Trophoblast cell (in vitro differentiated cells and primary cell): ENCODE measurements around the gene LDAH.

Source experiments
- DNase-seq, 2 donors: peaks; one replicate each; pipeline ENCODE4 v3.0.0-alpha.2; 2016
- H2AFZ ChIP-seq: 2 replicates; pipeline ENCODE4 v1.6.1; 2013; ENCODE audit warnings: low read length, moderate library complexity, mild to moderate bottlenecking; ENCODE audit not compliant: insufficient read depth, poor library complexity
- H2AK5ac ChIP-seq: 2 replicates; pipeline ENCODE4 v1.6.1; 2013; ENCODE audit warnings: mild to moderate bottlenecking, low read length
- H2BK120ac ChIP-seq: 2 replicates; pipeline ENCODE4 v1.6.1; 2013; ENCODE audit warnings: low read length, mild to moderate bottlenecking, moderate library complexity; ENCODE audit not compliant: insufficient read depth, poor library complexity
- H2BK12ac ChIP-seq: 2 replicates; pipeline ENCODE4 v1.6.1; 2013; ENCODE audit warnings: mild to moderate bottlenecking, low read length, moderate library complexity
- H2BK5ac ChIP-seq: 2 replicates; pipeline ENCODE4 v1.6.1; 2013; ENCODE audit warnings: low read length, low read depth, moderate library complexity, mild to moderate bottlenecking; ENCODE audit not compliant: poor library complexity
- H3K14ac ChIP-seq: 2 replicates; pipeline ENCODE4 v1.6.1; 2013; ENCODE audit warnings: mild to moderate bottlenecking, low read length
- H3K18ac ChIP-seq: 2 replicates; pipeline ENCODE4 v1.6.1; 2013; ENCODE audit warnings: mild to moderate bottlenecking, low read length
- H3K23ac ChIP-seq: 2 replicates; pipeline ENCODE4 v1.6.1; 2013; ENCODE audit warnings: low read length
- H3K27ac ChIP-seq: 2 replicates; pipeline ENCODE4 v1.5.1; 2013; ENCODE audit warnings: low read depth, mild to moderate bottlenecking, inconsistent platforms, low read length, moderate library complexity
- H3K27me3 ChIP-seq: 2 replicates; pipeline ENCODE4 v1.6.1; 2013; ENCODE audit warnings: inconsistent platforms, mild to moderate bottlenecking, low read length, moderate library complexity; ENCODE audit not compliant: insufficient read depth
- H3K36me3 ChIP-seq, 2 experiments: 1 replicate in 1 of 2; 2 replicates in 1 of 2; pipeline ENCODE4 v1.6.1; 2013; ENCODE audit warnings: low read length in 2 of 2, mild to moderate bottlenecking in 2 of 2, moderate library complexity in 1 of 2; ENCODE audit not compliant: insufficient read depth in 2 of 2, control insufficient read depth in 1 of 2
- H3K4ac ChIP-seq: 2 replicates; pipeline ENCODE4 v1.6.1; 2013; ENCODE audit warnings: low read depth, mild to moderate bottlenecking, low read length, moderate library complexity
- H3K4me1 ChIP-seq, 2 experiments: 1 replicate in 1 of 2; 2 replicates in 1 of 2; pipeline ENCODE4 v1.6.1; 2013; ENCODE audit warnings: low read length in 2 of 2, mild to moderate bottlenecking in 2 of 2, moderate library complexity in 1 of 2; ENCODE audit not compliant: insufficient read depth in 2 of 2, control insufficient read depth in 1 of 2
- H3K4me2 ChIP-seq: 2 replicates; pipeline ENCODE4 v1.6.1; 2013; ENCODE audit warnings: inconsistent platforms, mild to moderate bottlenecking, low read length, moderate library complexity
- H3K4me3 ChIP-seq: 2 replicates; pipeline ENCODE4 v1.5.1; 2013; ENCODE audit warnings: mild to moderate bottlenecking, low read depth, low read length, inconsistent platforms
- H3K79me1 ChIP-seq: one replicate; pipeline ENCODE4 v1.6.1; 2013; ENCODE audit warnings: low read length
- H3K79me2 ChIP-seq: 2 replicates; pipeline ENCODE4 v1.6.1; 2013; ENCODE audit warnings: low read length, mild to moderate bottlenecking; ENCODE audit not compliant: control insufficient read depth, insufficient read depth, poor library complexity
- H3K9ac ChIP-seq: 2 replicates; pipeline ENCODE4 v1.6.1; 2013; ENCODE audit warnings: mild to moderate bottlenecking, low read length
- H3K9me3 ChIP-seq: 2 replicates; pipeline ENCODE4 v1.6.1; 2013; ENCODE audit warnings: low read depth, mild to moderate bottlenecking, control low read depth, inconsistent platforms, low read length; ENCODE audit not compliant: insufficient read depth
- H4K12ac ChIP-seq: 2 replicates; pipeline ENCODE4 v1.6.1; 2013; ENCODE audit warnings: low read depth, mild to moderate bottlenecking, low read length, moderate library complexity
- H4K8ac ChIP-seq: 2 replicates; pipeline ENCODE4 v1.6.1; 2013; ENCODE audit warnings: low read depth, mild to moderate bottlenecking, low read length, moderate library complexity
- H4K91ac ChIP-seq: one replicate; pipeline ENCODE4 v1.6.1; 2013; ENCODE audit warnings: low read depth, mild to moderate bottlenecking, low read length, moderate library complexity
- WGBS: extraction: QIAGEN DNeasy Blood & Tissue Kit; methylation state at CpG from one replicate; pipeline ENCODE4 v1.1.7; 2013; ENCODE audit warnings: missing lambda C conversion rate; ENCODE audit not compliant: insufficient read length, insufficient coverage; ENCODE audit errors: extremely low coverage; 5-methylcytosine and 5-hydroxymethylcytosine counted together

The LDAH gene

DNA sequence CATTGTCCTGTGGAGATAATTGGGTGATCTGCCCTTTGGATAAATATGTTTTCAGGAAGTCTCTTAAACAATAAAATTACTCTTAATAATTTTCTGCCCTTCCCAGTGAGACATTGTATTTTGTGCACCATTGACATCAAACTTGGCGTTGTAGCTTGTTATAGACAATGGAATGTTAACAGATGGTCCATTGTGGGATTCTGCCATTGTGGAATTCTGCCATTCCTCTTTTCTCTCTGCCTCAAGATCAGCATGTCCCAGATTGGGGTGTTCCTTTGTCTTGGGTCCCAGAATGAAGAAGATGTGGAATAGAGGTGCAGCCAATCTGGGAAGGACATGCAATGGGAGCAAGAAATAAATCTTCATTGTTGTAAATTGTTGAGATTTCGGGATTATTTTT lies 15.1 kb upstream of the LDAH start:
- peaks cover 1% of the 10 kb centered on the region for H3K9me3 ChIP-seq
- H3K23ac ChIP-seq = no peak overlapping the region
- no peaks in the 10 kb centered on the region for H3K4me1 ChIP-seq
- H2BK120ac ChIP-seq = no peak overlapping the region
- WGBS = no CpG with 5 or more reads among the region's 2 CpGs
- no peak for DNase-seq
- no peak overlapping the region for H3K14ac ChIP-seq
- H3K4me3 ChIP-seq = no peak overlapping the region
- H4K12ac ChIP-seq = no peak overlapping the region
- no peaks in the 10 kb centered on the region for H3K79me2 ChIP-seq
- no peak overlapping the region for H4K8ac ChIP-seq
- H2AK5ac ChIP-seq = no peak overlapping the region
- no peak overlapping the region for H3K4ac ChIP-seq
- no peaks in the 10 kb centered on the region for H3K79me1 ChIP-seq
- H3K36me3 ChIP-seq = no peaks in the 10 kb centered on the region
- H2BK5ac ChIP-seq = no peak overlapping the region
- H3K4me2 ChIP-seq = no peak overlapping the region
- H3K9ac ChIP-seq = no peak overlapping the region
- no peak overlapping the region for H4K91ac ChIP-seq
- H3K18ac ChIP-seq = no peak overlapping the region
- H2AFZ ChIP-seq = no peak overlapping the region
- H3K27me3 ChIP-seq = no peaks in the 10 kb centered on the region
- H2BK12ac ChIP-seq = no peak overlapping the region
- H3K27ac ChIP-seq = no peak overlapping the region

DNA sequence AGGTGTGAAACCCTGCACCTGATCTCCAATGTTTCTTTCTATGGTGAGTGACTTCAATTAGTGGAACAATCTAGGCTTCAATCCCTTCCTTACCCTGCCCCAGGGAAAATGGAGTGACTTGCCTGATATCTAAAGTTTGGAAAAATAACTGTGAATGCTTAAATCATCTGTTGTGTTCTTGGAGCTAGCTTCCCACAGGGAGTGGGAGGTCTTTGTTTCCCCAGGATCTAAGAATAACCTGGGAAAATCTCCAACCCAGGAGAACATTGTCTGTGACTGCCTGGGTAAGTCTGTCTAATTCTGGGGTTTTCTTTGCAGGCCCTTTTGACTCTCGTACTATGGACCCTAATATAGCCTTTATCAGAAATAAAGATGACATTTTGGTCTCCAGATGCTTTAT lies 13.6 kb upstream of the LDAH start:
- Histone ChIP-seq H3K36me3 (no peaks in the 10 kb centered on the region), H4K8ac (no peak overlapping the region), H3K4me3 (no peak overlapping the region), H3K14ac (no peak overlapping the region), H3K23ac (no peak overlapping the region), H3K79me1 (no peaks in the 10 kb centered on the region), H2AFZ (no peak overlapping the region), H3K4ac (no peak overlapping the region), H2BK12ac (no peak overlapping the region), H2BK120ac (no peak overlapping the region), H2BK5ac (no peak overlapping the region), H3K4me1 (no peaks in the 10 kb centered on the region), H3K27me3 (no peaks in the 10 kb centered on the region), H2AK5ac (no peak overlapping the region), H3K9me3 (peaks cover 1% of the 10 kb centered on the region), H3K4me2 (no peak overlapping the region), H3K18ac (no peak overlapping the region), H3K9ac (no peak overlapping the region), H3K27ac (no peak overlapping the region), H4K12ac (no peak overlapping the region), H4K91ac (no peak overlapping the region), H3K79me2 (no peaks in the 10 kb centered on the region)
- WGBS = no CpG with 5 or more reads among the region's 1 CpG
- no peak for DNase-seq

DNA sequence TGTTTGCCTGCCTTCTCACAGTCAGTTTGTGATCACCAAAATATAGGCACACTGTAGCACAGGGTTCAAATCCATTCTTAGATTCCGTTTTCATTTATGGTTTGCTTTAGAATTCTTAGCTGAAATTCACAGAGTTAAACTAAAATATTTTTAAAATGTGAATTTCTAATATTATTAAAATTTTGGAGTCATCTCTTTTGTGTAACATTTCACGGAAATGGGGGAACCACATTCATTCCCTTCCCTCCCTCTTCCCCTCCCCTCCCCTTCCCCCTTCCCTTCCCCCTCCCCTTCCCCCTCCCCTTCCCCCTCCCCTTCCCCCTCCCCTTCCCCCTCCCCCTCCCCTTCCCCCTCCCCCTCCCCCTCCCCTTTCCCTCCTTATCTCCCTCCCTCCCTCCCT lies 11.4 kb upstream of the LDAH start:
- Histone ChIP-seq H3K9ac (no peak overlapping the region), H2BK120ac (no peak overlapping the region), H4K8ac (no peak overlapping the region), H2AFZ (no peak overlapping the region), H2BK12ac (no peak overlapping the region), H3K27me3 (no peaks in the 10 kb centered on the region), H3K79me2 (no peaks in the 10 kb centered on the region), H3K23ac (no peak overlapping the region), H4K91ac (no peak overlapping the region), H3K18ac (no peak overlapping the region), H3K4me1 (no peaks in the 10 kb centered on the region), H3K4me2 (no peak overlapping the region), H3K27ac (no peak overlapping the region), H4K12ac (no peak overlapping the region), H3K9me3 (peaks cover 1% of the 10 kb centered on the region), H3K36me3 (no peaks in the 10 kb centered on the region), H2AK5ac (no peak overlapping the region), H3K14ac (no peak overlapping the region), H3K4ac (no peak overlapping the region), H2BK5ac (no peak overlapping the region), H3K79me1 (no peaks in the 10 kb centered on the region), H3K4me3 (no peak overlapping the region)
- no peak for DNase-seq
- no CpG with 5 or more reads among the region's 2 CpGs for WGBS

DNA sequence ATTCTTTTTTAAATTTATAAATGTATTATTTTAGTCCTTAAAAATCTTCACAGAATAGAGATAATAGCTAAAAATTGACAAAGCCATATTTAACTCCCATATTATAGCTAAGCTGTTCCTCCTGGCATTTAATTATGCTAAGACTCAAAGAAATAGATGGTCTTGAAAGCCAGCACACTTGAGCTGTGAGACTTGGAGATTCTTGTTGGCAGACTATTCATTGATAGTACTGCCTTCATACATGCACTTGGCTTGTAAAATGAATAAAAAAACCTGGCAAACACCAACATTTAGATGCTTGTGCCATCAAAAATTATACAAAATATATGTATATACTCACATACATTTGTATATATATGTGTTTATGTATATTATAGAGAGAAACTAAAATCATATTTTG lies 9.7 kb upstream of the LDAH start:
- Histone ChIP-seq H3K36me3 (no peaks in the 10 kb centered on the region), H2BK12ac (no peak overlapping the region), H2AFZ (no peak overlapping the region), H3K18ac (no peak overlapping the region), H4K91ac (no peak overlapping the region), H3K4me2 (no peak overlapping the region), H2BK5ac (no peak overlapping the region), H3K9me3 (peaks cover 1% of the 10 kb centered on the region), H3K4ac (no peak overlapping the region), H3K4me1 (no peaks in the 10 kb centered on the region), H4K12ac (no peak overlapping the region), H3K27ac (no peak overlapping the region), H3K9ac (no peak overlapping the region), H3K23ac (no peak overlapping the region), H3K14ac (no peak overlapping the region), H3K79me2 (no peaks in the 10 kb centered on the region), H2BK120ac (no peak overlapping the region), H4K8ac (no peak overlapping the region), H3K4me3 (no peak overlapping the region), H3K27me3 (no peaks in the 10 kb centered on the region), H3K79me1 (no peaks in the 10 kb centered on the region), H2AK5ac (no peak overlapping the region)
- no peak for DNase-seq

DNA sequence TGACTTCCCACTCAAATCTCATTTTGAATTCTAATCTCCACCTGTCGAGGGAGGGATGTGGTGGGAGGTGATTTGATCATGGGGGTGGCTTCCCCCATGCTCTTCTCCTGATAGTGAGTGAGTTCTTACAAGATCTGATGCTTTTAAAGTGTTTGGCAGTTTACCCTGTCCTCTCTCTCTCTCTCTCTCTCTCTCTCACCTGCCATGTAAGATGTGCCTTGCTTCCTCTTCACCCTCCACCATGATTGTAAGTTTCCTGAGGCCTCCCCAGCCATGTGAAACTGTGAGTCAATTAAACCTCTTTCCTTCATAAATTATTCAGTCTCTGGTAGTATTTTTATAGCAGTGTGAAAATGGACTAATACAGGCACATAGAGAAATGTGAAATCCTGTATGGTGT lies 7.0 kb upstream of the LDAH start:
- WGBS = no CpG with 5 or more reads among the region's 1 CpG

More for the DNA sequence above, 7.0 kb upstream of the LDAH start:
- no peak overlapping the region for H3K4me3 ChIP-seq
- no peak overlapping the region for H3K9ac ChIP-seq
- no peak overlapping the region for H2AK5ac ChIP-seq
- no peaks in the 10 kb centered on the region for H3K27me3 ChIP-seq
- no peaks in the 10 kb centered on the region for H3K4me1 ChIP-seq
- H3K79me1 ChIP-seq = no peaks in the 10 kb centered on the region
- H3K4me2 ChIP-seq = no peak overlapping the region
- H2BK12ac ChIP-seq = no peak overlapping the region
- no peak overlapping the region for H2BK5ac ChIP-seq
- no peak overlapping the region for H3K23ac ChIP-seq
- no peak overlapping the region for H3K14ac ChIP-seq
- H4K91ac ChIP-seq = no peak overlapping the region
- no peak for DNase-seq
- no peak overlapping the region for H2AFZ ChIP-seq
- H3K79me2 ChIP-seq = no peaks in the 10 kb centered on the region
- H3K9me3 ChIP-seq = peaks cover 1% of the 10 kb centered on the region
- no peak overlapping the region for H3K27ac ChIP-seq
- H4K12ac ChIP-seq = no peak overlapping the region
- H4K8ac ChIP-seq = no peak overlapping the region
- H2BK120ac ChIP-seq = no peak overlapping the region
- H3K18ac ChIP-seq = no peak overlapping the region
- no peak overlapping the region for H3K4ac ChIP-seq
- H3K36me3 ChIP-seq = no peaks in the 10 kb centered on the region
